HG03378 (cell line): ENCODE data around the gene GLP1R.

Experiments used
- ATAC-seq: cut with Tn5 transposase; IDR thresholded peaks from one replicate; pipeline ENCODE4 v1.9.1; 2021; ENCODE audit warnings: mild to moderate bottlenecking, moderate library complexity; ENCODE audit not compliant: unreplicated experiment

The GLP1R gene

GRCh38 chr6:39061588-39061987 lies 13.0 kb downstream of the GLP1R start:
- ATAC-seq: no peak

GRCh38 chr6:39062014-39062740 lies 13.6 kb downstream of the GLP1R start:
- no peak for ATAC-seq

GRCh38 chr6:39063526-39063925 lies 14.9 kb downstream of the GLP1R start:
- ATAC-seq: no peak

- no peak for ATAC-seq
Observed at GRCh38 chr6:39065561-39065960, 17.0 kb downstream of the GLP1R start.

DNA sequence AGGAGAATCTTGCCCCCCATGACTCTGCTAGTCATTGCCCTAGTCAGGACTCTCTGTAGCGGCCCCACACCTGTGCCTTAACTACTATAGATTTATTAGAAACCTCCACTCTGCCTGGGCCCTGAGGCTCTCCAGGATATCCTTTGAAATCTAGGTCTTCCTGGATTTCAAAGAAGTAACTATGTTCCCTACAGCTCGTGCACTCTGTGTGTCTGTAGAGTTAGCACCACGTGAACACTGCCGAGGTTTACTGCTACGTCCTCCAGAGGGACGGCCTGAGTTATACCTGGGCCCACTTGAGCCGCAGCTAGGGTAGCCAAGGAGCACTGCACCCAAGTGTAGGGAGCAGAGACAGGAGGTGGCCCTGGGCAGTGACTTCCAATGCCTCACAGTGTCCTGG lies 19.8 kb downstream of the GLP1R start:
- no peak for ATAC-seq

- no peak for ATAC-seq
Observed at GRCh38 chr6:39072830-39073229, 24.2 kb downstream of the GLP1R start.

DNA sequence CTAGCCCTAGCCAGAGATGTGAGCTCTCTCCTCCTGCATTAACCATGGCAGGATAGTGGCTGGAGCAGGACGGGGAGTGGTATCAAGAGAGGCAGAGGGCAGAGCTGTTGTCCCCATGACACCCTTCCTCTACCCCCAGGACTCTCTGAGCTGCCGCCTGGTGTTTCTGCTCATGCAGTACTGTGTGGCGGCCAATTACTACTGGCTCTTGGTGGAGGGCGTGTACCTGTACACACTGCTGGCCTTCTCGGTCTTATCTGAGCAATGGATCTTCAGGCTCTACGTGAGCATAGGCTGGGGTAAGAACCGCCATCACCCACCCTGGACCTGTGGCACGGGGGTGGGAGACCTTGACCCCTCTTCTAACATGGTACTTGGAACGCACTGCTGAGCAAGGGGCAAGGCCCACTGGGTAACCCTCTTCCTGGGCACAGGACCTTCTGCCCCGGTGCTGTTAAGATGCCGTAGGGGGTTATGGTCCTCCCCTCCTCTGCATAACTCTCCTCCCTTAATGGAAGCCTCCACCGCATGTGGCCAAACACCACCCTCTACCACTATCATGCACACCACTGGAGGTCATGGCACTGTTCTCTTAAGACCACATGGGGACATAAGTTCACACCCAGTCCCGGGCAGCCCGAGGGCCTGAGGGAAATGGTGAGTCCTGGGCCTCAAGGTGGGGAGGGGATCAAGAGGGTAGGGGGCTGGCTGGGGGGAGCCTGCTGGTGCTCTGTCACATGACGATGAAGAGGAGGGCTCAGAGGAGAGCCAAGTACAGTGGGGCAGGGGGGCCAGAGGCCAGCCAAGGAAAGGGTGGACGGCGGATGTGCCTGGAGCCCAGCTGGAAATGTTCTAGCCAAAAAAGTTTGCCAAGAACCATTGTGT lies 25.1 kb downstream of the GLP1R start:
- ATAC-seq: no peak

- ATAC-seq: no peak
Observed at GRCh38 chr6:39074486-39074885, 25.9 kb downstream of the GLP1R start.

DNA sequence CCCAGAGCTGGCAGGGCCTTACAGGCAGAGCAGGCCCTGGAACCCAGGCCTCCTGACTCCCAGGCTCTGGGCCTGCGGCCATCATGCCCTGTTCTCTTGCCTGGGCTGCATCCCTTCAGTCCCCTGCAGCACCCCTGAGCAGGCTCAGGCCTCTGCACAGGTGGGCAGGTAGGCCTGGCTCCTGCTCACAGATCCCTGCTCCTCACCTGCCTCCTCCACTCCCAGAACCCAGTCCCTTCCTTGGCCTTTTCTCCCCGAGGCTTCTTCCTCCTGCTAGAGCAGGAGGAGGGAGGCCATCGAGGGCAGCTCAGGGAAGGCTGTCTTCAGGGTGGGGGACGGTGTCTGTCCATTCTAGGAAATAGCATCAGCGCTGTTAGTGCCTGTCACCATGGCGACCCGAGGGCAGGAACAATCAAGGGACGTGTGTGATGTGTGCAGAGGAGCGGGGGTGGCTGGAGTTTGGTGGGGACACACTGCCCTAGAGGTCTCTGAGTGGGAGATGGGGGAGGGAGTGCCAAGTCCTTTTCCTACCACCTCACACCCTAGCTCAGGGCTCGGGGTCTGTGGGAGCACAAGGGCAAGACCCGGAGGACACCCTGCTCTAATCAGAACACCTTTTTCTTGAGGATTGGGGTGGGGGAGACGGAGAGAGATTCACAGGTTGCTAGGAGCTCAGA lies 26.6 kb downstream of the GLP1R start:
- ATAC-seq: no peak

DNA sequence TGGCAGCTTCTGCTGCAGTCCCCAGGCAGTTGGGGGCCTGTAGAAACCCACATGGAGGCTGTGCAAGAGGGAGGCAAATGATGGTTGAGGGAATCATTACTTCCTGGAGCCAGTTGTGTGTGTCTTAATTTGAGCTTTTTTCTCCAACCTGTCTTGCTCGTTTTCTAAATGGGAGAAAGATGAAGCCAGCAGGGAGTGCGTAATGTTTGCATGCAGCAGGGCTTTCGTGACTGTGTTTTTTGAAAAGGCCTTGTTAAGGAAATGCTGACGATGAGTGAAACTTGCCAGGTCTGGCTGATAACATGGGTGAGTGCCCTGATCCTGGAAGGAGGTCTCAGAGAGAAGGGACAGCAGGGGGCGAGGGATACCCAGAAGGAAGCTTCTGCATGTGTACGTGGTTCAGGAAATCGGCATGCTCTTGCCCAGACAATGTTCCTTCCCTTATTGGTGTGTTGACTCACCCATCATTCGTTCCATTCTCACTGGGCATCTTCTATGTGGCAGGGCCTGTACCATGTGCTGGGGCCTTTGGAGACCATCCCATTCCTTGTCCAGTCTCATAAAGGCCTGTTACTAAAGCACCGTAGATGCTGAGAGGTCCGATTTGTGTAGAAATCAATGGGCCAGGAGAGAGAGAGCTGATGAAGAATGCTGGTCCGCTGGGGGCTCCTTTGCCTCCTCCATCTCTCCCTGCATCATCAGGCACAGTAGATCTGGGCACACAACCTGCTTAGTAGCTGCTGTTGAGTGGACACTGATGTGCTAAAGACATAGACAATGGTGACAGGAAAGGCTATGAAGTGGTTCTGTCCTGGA lies 27.4 kb downstream of the GLP1R start:
- ATAC-seq: no peak

DNA sequence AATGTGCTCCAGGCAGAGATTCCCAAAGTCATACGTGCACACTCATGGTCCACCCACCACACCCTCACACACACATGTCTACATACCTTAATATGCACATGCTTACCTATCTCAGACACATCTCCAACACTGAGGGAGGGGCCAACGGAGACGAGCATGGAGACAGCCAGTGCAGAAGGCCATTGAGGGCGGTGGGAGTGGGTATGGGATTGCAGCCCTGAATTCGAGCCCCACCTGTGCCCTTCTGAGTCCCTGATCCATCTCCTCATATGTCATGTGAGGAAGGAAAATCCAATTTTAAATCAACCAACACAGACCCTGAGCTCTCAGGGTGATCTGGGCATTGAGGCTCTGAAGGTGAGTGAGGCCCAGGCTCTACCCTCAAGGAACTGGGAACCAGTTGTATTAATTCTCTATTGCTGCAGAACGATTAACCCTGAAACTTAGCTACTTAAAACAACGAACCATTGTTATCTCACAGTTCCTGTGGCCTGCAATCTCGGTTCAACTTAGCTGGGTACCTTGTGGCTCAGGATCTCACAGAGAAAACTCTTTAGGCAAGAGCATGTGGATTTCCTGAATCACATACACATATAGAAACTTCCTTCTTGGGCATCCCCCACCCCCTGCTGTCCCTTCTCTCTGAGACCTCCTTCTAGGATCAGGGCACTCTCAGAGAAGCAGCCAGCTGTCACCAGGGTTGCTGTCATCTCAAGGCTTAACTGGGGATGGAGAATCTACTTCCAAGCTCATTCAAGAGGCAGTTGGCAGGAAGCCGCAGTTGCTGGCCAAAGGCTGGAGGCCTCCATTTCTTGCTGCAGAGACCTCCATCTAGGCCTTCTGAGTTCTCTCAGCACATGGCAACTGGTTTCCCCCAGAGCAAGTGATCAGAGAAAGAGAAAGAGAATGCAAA lies 28.3 kb downstream of the GLP1R start:
- no peak for ATAC-seq

GRCh38 chr6:39077882-39078594 lies 29.5 kb downstream of the GLP1R start:
- no peak for ATAC-seq

GRCh38 chr6:39078695-39079094 lies 30.1 kb downstream of the GLP1R start:
- ATAC-seq: no peak

DNA sequence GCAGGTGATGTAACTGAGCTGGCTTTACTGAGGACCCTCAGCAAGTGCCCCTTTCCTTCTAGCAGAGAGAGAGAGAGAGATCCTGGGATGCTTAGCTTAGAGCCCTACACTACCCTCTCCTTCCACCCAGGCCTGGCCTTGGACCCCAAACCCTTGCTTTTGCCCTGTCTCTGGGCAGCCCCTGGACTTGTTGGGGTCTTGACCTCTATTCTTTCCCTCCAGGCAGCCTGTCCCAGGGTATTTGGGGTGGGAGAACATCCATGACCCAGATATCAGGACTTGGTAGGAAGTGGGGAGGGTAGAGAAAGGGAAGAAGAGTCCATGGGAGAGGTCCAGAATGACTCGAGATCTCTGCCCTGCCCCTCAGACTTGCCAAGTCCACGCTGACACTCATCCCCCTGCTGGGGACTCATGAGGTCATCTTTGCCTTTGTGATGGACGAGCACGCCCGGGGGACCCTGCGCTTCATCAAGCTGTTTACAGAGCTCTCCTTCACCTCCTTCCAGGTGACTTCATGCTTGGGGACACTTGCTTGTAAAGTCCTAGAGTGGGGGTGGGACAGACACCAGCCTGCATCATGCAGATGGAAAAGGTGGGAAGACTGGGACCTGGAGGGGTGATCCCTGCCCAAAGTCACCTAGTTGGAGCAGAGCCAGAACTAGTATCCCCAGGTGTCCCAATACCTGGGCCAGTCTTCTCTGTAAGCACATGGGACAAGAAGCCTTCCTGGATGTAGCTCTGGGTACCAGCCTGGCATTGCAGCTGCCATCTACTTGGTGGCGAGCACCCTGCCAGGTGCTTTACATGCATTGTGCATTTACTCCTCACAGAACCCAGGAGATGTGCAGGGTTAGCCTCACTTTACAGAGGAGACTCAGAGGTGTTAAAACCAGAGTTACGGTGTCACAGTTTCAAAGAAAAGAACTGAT lies 30.9 kb downstream of the GLP1R start:
- no peak for ATAC-seq

DNA sequence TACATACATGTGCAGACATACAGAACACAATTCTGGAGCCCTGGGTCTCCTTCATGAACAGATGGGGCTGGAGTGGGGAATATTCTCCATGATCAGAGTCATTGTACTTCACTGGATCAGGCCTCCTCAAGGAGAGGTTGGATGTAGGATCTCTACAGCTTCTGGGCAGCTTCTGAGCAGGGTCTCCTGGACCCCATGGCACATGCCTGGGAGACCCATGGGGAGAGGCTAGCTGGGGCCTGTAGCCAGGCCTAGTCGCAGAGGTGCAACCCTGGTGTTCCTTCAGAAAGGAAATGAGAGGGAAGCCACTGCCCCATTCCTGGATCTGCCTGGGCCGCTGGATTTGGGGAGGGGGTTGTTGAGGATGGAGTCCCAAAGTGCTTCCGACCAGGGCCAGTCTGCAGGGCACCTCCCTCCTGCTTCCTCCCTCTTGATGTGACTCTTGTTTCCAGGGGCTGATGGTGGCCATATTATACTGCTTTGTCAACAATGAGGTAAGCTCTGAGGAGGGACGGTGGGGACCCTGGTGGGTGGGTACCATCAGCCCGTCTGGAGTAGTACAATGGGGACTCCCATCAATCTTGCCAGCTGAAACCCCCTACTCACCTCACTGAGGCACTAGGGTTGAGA lies 31.8 kb downstream of the GLP1R start:
- no peak for ATAC-seq

DNA sequence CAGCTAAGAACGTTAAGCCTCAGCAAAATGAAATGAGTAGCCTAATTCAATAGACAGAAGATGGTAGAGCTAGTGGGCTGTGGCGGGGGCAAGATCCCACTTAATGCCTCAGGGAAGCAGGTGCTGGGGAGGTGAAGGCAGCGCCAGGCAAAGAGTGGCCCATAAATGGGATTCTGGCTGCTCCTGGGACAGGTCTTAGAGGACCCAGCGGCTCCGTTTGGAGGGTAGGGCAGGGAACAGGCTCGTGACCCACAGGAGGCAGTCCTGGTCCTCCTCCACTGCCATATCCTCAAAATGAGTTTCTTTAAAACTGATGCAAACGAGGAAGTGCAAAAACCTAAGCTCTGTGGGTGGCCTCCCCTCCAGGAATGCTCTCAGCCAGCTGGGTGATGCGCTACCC lies 33.7 kb downstream of the GLP1R start:
- no peak for ATAC-seq

GRCh38 chr6:39083231-39083634 lies 34.7 kb downstream of the GLP1R start:
- no peak for ATAC-seq

DNA sequence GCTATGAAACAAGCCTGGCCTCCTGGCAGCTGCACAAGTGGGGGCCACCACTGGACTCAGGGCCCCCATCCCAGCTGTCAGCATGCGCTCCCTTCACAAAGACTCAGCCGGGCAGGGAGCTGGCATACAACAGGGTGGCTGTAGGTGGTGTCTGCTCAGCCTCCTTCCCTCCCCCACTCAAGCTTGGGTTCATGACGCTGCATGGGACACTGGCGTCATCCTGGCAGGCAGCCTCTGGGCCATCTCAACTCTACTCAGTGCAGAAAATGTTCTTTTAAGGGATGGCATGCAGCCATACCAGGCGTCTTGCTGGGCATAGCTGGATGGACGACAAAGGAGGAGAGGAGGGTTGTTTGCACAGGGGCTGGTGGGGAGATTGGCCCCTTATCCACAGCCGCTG lies 35.9 kb downstream of the GLP1R start:
- no peak for ATAC-seq
